OCI-M1 (cell line): ENCODE results near the gene COL6A1.
"Not testable (repeated sequence)": the region's sequence is repeated elsewhere in the genome, so short reads cannot be mapped to it uniquely, and the experiment has no call there.

ENCODE experiments used
- DNase-seq: peaks from one replicate; lab custom pipeline; 2025; lab: John Stamatoyannopoulos, UW

The COL6A1 gene

DNA sequence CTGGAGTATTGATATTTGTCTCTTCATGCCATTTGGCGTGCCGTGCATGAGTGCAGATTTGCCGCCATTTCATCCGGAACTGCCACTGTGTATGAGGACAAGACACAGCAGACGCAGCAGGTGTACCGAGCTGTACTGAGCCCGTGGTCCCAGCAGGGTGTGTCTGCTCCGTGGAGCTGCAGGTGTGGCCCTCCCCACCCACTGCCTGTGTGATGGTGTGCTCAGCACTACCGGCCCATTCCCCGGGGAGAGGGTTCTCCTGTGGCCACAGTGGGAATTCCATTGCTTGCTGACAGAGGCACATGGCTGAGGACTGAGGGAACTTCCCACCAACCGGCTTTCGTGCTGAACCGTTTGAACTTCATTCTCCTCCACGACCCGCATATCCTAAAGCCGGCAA lies 34.3 kb upstream of the COL6A1 start:
- no peak for DNase-seq

DNA sequence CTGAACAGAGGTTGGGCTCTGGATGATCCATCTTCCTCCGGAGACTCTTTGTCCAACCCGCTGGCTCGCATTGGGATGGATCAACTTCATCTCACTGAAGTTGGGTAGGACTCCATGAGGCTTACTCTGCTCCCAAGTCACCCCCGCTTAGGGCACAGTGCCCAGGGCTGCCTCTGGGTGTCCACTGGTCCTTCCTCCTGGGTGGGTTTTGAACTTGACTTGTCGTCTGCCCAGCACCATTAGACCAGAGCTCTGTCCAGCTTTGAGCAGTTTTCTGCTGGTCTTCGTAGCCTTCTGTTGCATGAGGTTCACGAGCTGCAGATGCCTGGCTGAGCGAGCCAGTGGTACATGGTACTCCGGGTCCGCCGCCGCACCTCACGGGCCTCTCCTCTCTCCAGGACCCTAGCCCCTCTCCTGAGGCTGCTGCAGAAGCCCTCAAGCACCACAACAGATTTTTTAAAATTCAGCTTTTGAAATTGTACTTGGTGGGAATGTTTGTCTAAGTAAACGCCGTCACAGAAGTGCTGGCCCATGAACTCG lies 33.8 kb upstream of the COL6A1 start:
- DNase-seq = no peak

DNA sequence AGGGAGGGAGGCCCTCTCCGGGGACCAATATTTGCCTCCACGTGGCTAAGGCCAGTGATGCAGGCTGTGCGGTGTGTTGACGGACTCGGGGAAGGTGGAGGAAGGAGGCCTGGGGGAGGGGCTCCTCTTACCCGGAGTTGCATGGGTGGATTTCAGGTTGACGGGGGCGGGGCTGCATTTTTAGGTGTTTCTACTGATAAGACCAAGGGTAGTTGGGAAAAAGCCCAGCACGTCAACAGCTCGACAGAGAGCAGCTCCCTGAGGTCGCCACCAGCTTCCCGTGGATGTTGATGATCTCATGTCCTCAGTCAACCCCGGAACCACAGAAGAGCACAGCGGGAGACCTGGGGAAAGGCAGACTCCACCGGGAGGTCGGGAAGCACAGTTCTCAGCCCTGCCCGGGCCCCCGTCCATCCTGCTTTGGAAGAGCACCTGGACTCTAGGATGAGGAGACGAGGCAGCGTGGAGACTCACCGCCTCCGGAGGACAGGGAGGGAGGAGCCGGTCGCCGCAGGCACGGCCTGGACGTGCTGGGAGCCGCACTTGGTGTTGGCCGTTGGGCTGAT lies 32.9 kb upstream of the COL6A1 start:
- no peak for DNase-seq

DNA sequence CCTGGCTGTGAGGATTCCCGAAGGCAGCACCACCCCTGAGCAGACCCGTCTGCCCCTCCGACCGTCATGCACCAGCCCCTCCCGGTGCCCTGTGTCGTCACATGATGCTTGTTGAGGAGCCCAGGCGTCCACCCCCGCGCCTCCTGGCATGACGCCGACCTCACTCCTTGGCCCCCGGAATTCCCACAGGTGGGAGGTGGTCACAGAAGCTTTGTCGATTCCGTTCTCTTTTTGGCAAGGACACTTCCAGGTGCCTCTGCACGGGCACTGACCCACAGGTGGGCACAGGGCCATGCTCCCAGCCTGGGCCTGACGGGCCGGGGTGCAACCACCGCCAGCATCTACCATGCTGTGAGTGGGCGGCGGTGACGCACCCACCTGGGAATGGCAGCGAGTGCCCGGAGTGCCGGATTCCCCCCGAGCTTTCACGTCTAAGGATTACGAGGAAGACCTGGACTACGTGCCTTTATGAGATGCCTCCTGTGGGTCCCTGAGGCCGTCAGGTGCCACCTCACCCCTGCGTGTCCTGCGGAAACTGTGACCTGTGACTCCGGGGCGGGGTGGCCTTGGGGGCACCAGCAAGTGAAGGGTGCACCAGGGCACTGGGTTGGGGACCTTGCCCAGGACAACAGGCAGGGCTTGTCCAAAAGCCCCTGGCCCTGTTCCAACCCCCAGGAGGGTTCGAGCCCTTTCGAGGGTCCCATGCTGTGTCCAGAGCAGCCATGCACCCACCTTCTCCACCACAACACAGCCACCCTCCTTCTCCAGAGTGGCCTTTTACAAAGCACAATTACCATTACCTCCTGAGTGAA lies 31.4 kb upstream of the COL6A1 start:
- DNase-seq = no peak

DNA sequence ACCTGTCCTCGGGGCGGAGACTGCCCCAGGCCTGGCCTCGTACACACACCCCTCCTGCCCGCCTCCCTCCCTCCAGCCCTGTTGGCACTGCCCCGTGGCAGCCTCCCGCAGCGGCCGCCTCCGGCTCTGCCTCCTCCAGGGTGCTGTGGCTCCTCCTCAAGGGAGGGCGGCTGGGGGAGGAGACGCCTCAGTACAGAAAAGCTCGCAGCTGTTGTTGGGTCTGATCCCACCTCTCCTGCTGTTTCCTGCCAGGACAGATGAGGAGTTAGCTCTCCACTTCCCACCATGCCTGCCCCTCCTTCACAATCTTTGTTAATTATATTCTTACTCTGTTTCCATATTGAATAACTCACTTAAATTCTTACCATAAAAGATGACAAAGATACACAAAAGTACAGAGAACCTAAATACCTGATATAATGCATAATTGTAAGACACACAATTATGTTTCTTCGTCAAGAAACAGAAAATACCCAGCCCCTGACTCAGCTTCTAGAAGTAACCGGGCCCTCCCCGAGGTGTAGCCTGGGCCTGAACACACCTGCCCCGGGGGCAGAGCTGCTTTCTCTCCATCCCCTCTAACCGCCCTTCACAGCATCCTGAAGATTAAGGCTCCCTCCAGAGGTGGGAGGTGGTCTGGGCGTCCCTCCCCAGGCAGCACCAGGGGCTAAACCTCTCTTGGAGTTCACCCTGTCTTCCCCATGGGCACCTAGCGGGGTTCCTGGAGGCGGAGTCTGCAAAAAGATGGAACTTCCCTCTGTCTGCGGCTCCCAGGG lies 30.6 kb upstream of the COL6A1 start:
- no peak for DNase-seq

DNA sequence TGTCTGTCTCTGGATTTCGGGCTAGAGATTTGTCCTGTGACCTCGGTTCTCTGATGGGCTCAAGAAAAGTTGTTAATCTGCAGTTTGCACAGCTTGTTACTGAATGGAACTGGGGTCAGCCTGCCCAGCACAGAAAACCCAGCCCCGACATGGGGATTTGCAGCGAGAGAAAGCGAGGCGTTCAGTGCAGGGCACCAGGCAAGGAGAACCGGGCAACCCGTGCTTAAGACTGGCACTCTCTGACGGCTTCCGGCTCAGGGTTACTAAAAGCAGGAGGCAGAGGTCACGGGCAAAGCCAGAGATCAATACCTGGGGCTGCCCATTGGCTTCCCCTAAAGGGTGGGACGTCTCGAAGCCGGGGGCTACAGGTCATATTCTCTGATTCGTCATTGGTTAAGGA lies 29.9 kb upstream of the COL6A1 start:
- no peak for DNase-seq

DNA sequence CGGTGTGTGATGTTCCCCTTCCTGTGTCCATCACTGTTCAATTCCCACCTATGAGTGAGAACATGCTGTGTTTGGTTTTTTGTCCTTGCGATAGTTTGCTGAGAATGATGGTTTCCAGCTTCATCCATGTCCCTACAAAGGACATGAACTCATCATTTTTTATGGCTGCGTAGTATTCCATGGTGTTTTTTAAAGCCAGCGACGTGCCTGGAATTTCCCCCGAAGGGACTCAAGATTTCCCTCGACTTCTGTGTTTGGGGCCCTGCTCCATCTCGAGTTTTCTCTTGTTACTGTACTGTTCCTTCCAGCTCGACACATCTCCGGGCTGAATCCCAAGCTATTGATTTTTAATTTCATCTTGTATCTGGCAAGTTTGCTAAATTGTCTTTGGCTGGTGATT lies 29.0 kb upstream of the COL6A1 start:
- DNase-seq = not testable (repeated sequence)

DNA sequence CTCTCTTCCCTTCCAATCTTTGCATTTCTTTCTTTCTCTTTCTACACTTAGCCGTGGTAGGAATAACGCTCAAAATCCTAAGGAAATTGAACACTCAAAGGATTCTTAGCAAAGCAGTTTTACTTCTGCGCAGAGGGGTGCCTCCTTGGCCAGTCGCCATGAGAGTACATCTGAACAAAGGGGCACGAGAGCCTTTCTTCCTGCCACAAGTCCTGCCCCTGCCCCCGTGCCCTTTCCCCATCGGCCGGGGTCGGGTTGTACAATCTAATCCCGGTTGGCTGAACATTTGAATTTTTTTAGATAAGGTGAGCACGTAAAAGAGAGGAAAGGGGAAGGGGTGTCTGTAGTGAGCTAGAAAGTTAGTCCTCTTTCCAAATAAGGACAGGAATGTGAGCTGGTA lies 28.6 kb upstream of the COL6A1 start:
- no peak for DNase-seq

DNA sequence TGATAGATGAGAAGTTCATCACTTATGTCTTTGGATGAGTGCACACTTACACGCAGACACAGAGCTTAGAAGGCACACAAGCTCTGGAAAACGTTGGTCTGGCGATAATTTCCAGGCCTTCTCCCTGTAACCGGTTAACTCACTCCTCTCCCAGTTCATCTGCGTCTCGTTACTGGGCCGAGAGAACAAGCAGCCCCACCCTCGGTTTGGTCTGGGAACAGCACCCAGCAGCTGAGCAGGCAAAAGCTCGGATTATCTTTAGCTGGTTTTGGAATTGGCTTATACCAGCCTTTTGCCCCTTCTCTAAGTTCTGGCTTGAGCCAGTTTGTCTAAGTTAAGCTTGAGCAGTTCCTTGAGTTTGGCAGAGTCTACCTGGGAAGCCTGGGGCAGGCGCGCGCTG lies 27.3 kb upstream of the COL6A1 start:
- peak; percentile 15 for DNase-seq

DNA sequence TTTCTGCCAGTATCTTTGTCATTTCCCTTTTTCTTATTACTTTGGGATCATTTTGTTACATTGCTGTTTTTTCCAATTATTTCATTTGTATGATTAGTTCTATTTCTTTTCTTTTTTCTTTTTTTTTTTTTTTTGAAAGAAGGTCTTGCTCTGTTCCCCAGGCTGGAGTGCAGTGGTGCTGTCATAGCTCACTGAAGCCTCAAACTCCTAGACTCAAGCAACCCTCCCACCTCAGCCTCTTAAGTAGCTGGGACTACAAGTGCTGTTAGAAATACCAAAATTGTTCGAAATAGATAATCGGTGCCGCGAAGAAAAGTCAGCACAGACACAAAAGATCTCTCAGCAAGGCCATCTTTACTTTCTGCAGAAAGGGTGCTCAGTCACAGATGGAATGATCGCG lies 26.6 kb upstream of the COL6A1 start:
- no peak for DNase-seq

DNA sequence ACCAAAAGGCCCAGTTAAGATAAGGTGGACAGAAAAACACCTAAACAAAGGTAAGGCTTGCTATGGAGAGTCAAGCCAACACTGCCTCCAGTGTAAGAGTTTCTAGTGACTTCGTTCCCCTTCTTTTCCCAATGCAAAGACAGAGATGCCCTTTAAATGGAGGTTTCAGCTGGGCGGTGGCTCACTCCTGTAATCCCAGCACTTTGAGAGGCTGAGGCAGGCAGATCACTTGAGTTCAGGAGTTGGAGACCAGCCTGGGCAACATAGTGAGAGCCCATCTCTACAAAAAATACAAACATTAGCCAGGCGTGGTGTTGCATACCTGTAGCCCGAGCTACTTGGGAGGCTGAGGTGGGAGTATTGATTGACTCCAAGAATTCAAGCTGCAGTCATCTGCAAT lies 24.0 kb upstream of the COL6A1 start:
- no peak for DNase-seq

DNA sequence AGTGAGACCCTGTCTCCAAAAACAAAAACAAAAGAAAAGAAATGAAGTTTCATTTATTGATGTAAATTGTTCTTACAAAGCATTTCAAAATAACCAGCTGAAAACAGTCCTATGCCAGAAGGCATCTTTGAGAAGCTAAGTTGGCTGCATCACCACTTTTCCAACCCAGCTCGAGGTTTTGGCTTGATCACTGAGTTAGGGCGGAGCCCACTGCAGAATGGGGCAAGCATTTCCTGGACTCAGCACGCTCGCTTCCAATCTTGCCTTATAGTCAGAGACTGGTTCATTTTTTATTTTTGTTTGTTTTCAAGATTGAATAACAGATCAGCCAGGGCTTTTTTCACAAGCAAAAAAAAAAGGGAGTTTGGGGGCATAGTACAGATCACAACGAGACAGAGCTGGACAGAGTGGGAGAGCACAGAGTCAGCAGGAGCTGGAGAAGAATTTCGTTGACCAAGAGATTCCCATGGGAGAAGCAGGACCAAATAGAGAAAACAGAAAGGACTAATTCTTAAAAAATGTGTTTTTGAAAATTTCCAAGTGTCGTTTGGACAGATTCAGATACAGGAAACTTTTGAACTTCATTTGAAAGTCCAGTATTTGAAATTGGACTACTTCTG lies 23.5 kb upstream of the COL6A1 start:
- DNase-seq = no peak

DNA sequence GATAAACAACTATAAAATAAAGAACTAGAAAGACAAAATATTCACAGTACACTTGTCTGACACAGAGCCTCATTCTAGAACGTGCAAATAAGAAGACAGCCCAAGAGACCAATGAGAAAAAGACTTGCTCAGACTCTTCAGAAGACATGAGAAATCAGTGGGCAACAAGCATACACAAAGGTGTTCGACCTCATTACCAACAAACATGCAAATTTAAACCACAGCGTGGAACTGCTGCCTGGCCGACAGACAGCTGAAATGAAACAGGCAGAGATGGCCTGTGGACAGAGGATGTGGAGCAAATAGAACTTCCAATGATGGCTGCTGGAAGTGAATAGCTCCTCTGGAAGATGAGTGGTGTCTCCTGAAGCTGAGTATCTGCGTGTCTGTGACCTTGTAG lies 22.4 kb upstream of the COL6A1 start:
- DNase-seq = no peak

DNA sequence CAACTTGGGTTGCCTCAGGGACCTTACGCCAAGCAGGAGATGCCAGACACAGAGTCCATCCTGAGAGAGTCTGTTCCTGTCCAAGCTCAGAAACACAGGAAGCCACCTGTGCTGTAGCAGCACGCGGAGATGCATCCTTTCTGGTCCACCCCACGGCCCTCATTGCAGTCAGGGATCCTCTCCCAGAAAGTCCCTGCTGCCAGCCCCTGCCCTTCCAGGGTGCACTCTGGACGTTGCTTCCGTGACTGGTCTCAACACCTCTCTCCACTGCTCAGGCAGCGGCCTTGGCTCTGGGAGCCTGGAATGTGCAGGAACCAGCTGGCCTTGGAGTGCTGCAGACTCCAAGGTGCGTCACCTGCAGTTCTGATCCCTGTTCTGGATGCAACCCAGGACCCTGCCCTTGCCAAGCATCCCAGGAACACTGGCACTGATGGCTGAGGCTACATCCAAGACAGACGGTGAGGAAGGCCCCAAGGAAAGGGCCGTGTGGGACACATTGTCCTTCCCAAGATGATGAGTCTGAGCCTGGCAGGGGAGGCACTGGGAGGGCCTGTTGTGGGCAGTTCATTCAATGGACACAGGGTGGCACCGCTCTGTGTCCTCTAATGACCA lies 21.7 kb upstream of the COL6A1 start:
- no peak for DNase-seq

DNA sequence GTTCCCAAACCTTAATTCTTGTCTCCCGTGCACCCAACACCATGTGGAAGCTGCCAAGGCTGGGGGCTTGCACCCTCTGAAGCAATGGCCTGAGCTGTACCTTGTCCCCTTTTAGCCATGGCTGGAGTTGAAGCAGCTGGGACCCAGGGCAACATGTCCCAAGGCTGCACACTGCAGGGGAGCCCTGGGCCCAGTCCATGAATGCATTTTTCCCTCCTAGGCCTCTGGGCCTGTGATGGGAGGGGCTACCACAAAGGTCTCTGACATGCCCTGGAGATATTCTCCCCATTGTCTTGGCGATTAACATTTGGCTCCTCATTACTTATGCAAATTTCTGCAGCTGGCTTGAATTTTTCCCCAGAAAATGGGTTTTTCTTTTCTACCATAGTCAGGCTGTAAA lies 20.2 kb upstream of the COL6A1 start:
- DNase-seq = not testable (repeated sequence)

DNA sequence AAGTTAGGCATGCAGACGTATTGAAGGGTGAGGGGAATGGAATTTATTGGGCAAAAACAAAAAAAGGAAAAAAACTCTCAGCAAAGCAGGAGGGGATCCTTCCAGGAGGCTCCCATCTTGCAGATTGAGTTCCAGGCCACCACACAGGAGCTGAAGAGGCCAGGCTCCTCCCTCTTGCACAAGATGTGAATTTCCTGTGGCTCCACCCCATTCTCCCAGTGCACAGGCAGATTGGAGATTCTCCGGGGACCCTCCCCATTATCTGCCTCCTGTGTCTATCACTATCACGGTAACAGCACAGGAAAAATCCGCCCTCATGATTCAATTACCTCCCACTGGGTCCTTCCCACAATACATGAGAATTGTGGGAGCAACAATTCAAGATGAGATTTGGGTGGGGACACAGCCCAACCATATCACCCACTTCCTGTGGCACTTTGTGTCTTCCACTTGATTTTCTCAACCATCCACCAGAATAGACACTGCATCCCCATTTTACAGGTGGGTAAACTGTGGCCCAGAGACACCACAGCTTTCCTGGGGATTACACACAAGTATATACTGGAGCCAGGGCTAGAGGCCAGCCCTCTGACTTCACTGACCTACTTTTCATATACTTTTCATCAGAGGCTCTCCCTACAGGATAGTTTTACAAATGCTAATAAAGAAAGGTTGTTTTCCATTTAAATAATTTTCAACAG lies 18.9 kb upstream of the COL6A1 start:
- DNase-seq = no peak

DNA sequence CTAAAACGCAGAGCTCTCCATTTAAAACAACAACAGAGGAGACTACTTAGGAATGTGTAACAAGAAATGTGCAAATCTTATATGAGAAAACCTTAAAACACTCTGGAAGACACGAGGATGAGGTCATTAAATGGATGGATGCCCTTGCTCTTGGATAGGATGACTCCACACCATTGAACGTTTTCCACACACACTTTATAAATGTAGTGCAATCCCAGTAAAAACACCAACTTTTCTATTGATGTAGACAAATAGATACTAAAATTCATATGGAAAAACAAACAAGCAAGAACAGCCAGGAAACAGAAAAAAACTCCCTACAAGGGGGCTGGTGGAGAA lies 18.4 kb upstream of the COL6A1 start:
- no peak for DNase-seq

DNA sequence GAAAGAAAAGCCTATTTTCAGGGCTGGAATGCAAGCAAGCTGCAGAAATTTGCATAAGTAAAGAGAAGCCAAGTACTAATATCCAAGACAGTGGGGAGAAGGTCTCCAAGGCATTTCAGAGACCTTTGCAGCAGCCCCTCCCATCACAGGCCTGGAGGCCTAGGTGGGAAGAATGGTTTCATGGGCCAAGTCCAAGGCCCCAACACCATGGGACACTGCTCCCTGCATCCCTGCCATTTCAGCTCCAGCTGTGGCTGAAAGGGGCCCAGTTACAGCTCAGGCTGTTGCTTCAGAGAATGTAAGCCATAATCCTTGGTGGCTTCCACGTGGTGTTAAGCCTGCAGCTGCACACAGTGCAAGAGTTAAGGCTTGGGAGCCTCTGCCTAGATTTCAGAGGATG lies 16.9 kb upstream of the COL6A1 start:
- no peak for DNase-seq

DNA sequence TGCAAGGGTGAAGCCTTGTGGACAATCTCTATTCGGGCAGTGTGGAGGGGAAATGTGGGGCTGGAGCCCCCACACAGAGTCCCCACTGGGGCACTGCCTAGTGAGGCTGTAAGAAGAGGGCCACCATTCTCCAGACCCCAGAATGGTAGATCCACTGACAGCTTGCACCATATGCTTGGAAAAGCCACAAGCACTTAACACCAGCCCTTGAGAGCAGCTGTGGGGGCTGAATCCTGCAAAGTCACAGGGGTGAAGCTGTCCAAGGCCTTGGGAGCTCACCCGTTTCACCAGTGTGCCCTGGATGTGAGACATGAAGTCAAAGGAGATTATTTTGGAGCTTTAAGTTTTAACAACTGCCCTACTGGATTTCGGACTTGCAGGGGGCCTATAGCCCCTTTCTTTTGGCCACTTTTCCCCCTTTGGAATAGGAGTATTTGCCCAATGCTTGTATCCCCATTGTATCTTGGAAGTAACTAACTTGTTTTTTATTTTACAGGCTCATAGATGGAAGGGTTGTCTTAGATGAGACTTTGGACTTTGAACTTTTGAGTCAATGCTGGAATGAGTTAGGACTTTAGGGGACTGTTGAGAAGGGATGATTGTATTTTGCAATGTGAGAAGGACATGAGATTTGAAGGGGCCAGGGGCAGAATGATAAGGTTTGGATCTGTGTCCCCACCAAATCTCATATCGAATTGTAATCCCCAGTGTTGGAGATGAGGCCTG lies 16.3 kb upstream of the COL6A1 start:
- DNase-seq = no peak

DNA sequence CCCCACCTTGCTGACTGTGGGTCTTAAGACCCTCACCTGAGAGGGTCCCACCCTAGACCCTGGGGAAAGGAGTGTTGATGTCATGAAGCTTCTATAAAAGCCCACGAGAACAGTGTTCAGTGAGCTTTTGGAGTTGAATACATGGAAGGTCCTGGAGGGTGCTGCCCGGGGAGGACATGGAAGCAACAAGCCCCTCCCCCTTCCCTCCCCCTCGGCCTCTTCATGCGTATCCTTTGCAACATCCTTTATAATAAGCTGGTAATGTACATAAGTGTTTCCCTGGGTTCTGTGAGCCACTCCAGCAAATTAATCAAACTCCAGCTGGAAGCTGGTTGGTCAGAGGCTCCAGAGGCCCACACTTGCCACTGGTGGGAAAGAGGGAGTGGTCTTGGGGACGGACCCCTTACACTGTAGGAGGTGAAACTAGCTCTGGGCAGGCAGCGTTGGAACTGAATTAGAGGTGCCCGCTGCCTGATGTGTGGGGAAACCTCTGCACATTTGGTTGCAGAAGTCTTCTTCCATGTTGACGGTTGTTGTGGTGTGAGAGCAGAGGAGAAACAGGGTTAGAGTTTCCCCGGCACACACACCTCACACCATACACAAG lies 14.7 kb upstream of the COL6A1 start:
- DNase-seq = no peak
